GM19328 (cell line): ENCODE data around the gene C6orf52.
"Not testable (repeated sequence)": the region's sequence is repeated elsewhere in the genome, so short reads cannot be mapped to it uniquely, and the experiment has no call there.

Source experiments
- ATAC-seq: cut with Tn5 transposase; IDR thresholded peaks from one replicate; pipeline ENCODE4 v1.9.1; 2021; ENCODE audit warnings: mild to moderate bottlenecking, moderate library complexity; ENCODE audit not compliant: unreplicated experiment

The C6orf52 gene

DNA sequence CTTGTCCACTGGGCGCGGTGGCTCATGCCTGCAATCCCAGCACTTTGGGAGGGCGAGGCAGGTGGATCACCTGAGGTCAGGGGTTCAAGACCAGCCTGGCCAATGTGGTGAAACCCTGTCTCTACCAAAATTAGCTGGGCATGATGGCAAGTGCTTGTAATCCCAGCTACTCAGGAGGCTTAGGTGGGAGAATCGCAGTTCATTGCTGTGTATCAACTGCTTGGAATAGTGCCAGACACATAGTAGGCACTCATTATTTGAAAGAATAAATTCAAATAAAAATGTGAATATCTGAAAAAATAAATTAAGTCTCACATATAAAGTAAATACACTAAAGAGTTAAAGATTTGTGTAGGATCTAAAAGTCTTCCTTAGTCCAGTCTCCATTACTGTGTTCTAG lies 2.2 kb upstream of the C6orf52 start:
- no peak for ATAC-seq

GRCh38 chr6:10695086-10695657 lies 756 bp upstream of the C6orf52 start:
- ATAC-seq: no peak

DNA sequence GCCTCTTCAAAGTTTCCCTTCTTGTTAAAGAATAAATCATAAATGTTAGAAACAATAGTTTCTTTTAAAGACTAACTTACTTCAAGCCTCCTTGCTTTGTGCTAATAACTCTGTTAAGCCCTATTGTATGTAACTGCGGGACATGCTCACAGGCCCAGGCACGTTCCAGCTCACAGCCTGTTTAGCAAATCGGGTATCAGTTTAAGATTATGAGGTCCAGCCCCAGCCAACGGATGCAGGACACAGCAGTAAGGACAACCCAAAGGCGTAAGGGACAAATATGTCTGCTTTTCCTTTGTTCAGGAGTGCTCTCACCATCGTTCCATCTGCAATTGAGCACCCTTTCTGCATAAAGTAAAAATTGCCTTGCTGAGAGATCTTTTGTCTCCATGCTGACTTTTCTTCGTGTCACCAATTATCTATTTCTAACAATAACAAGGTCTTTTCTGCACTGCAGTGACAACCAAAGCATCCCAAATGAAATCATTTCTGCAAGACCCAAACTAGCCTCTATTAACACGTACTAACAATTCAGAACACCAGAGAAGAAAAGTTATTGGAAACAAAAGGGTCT lies 1.4 kb downstream of the C6orf52 start:
- ATAC-seq: no peak

DNA sequence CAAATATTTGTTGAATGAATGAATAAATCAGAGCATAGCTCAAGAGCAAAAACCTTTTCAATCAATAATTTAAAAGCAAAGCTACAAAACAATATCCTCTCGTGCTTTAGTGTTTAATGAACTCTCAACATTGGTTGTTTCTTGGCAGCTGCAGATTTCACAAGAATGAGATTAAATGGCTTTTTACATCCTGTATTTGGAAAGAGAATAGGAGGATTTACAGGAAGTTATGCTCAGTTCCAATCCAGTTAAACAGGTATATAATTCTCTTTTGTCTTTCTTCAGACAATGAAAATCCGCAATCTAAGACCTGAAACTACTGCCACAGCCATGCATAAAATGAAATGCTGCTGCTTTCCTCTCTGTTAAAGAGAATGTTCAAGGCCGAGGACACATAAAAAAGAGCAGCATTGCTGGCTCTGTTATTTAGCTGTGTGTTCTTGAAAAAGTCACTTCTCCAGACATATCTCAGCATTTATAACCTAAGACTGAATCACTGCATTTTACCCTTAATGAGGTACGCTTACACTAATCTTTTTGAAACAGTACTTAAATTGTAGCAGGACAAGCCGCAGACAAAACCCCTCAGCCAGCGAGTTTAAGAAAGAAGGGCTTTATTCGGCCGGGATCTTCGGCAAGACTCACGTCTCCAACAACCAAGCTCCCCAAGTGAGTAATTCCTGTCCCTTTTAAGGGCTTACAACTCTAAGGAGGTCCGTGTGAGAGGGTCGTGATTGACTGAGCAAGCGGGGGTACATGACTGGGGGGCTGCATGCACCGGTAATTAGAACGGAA lies 3.6 kb downstream of the C6orf52 start:
- ATAC-seq: no peak

DNA sequence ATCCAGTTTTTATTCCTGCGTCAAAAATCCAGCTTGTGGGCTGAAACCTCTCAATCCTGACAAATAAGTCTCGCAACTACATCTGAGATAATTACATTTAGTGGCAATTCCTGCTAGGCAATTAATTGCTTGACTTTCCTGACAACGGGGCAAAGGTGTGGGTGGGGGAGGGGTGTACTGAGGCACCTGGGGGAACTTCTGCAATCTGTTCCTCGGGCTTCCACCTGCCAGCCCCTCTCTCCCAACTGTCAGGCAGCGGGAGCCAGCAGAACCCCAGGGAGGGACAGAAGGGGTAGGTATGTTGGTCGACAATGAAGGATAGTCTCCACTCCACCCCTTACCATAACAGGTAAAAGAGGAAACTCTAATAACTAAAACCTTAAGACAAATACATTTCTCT lies 6.8 kb downstream of the C6orf52 start:
- no peak for ATAC-seq

GRCh38 chr6:10686901-10687300 lies 7.5 kb downstream of the C6orf52 start:
- ATAC-seq: no peak

DNA sequence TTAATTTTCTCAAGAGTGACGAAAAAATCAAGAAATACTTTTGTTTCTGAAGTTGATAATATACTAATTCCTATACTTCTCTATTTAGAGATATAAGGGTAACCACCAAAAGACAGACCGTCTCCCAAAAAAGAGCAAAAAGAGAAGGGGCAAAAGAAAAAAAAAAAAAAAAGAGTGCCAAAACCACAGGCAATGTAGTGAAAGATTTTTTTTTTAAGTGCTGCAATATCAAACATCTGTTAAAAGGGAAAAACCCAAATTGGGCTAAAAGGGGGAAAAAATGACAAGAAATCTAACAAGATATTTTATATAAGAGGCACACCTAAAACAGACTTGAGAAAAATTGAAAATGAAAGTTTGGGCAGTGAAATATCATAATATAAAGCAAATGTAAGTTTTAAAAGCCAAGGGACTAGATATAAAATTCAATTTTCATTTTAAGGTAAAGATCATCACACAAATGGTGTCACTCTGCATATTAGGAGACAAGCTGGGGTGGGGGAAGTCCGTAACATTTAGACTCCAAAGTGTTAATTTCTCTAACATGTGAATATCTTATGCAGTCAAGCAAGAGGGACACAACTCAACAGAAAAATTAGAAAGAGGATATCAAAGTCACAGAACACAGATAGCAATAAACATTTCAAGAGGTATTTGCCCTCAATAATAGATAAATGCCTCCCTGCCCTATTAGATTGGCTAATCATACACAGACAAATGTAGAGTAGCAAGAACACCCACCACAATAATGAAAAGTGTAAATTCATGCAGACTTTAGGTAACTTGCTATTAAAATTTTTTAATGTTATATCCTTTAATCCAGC lies 9.1 kb downstream of the C6orf52 start:
- ATAC-seq: no peak

GRCh38 chr6:10684618-10685017 lies 9.8 kb downstream of the C6orf52 start:
- no peak for ATAC-seq

- no peak for ATAC-seq
Measured at GRCh38 chr6:10682355-10682988, 11.9 kb downstream of the C6orf52 start.

DNA sequence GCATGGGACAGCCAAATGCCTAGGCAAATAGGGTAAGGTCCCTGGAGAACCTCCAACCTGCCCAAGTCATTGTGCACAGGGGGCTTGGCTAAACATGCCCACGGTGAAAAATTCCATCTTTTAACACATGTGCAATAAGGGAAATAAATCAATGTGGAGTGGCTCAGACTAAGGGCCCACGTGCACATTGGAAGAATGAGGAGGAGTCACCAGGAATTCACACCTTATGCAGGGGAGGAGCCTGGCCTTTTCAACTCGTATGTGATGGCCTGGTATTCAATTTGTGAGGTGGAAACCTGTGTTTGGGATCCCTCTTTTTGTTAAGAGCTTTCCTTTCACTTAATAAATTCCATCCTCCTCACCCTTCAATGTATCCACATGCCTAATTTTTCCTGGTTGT lies 12.6 kb downstream of the C6orf52 start:
- ATAC-seq: no peak

GRCh38 chr6:10678456-10678855 lies 16.0 kb downstream of the C6orf52 start:
- ATAC-seq: no peak

GRCh38 chr6:10676403-10676802 lies 18.0 kb downstream of the C6orf52 start:
- ATAC-seq: no peak

DNA sequence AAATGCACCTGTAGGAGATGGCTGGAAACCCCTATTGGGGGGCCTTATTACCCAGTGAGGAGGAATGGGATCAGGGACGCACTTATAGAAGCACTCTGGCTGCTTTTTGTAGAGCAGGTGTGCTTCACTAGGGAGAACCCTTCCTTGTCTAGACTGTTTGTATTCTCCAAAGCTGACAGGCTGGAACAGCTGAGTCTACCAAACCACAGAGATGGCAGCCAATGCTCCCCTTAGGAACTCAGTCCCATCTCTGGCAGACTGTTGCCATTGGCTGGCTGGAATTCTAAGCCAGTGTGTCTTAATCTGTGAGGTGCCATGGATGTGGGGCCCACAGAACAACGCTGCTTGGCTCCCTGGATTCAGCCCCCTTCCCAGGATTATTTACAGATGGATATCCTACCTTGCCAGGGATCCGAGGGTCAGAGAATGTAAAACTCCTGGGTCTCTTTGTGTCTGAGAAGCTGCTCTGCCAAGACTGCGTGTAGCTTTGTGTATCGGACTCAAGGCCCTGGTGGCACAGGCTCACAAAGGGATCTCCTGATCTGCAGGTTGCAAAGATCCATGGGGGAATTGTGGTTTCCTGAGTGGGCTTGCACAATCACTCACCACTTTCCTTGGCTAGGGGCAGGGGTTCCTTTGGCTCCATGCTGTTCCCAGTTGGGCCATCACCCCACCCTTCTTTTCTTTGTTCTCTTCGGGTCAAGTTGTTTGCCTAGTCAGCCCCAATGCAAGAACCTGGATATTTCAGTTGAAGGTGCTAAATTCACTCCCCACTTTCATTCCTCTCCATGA lies 26.1 kb downstream of the C6orf52 start:
- no peak for ATAC-seq

DNA sequence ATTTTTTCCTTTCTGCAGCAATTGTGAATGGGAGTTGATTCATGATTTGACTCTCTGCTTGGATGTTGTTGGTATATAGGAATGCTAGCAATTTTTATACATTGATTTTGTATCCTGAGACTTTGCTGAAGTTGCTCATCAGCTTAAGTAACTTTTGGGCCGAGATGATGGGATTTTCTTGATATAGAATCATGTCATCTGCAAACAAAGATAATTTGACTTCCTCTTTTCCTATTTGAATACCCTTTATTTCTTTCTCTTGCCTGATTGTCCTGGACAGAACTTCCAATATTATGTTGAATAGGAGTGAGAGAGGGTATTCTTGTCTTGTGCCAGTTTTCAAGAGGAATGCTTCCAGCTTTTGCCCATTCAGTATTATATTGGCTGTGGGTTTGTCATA lies 28.8 kb downstream of the C6orf52 start:
- not testable (repeated sequence) for ATAC-seq

GRCh38 chr6:10662742-10663141 lies 31.7 kb downstream of the C6orf52 start:
- no peak for ATAC-seq

GRCh38 chr6:10662207-10662606 lies 32.2 kb downstream of the C6orf52 start:
- no peak for ATAC-seq

GRCh38 chr6:10660431-10661191 lies 33.8 kb downstream of the C6orf52 start:
- ATAC-seq: not testable (repeated sequence)

DNA sequence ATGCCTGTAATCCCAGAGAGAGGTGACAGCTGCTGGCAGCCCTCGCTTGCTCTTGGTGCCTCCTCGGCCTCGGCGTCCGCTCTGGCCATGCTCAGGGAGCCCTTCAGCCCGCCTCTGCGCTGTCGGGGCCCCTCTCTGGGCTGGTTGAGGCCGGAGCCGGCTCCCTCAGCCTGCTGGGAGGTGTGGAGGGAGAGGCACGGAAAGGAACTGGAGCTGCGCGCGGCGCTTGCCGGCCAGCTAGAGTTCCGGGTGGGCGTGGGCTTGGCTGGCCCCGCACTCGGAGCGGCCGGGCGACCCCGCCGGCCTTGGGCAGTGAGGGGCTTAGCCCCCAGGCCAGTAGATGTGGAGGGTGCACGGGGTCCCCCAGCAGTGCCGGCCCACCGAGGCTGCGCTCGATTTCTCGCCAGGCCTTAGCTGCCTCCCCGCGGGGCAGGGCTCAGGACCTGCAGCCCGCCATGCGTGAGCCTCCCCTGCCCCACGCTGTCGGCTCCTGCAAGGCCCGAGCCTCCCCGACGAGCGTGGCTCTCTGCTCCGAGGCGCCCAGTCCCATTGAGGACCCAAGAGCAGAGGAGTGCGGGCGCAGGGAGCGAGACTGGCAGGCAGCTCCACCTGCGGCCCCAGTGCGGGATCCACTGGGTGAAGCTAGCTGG lies 34.6 kb downstream of the C6orf52 start:
- no peak for ATAC-seq
